Activated B cell treated with CpG ODN at 0.5 μM for 24 hours (primary cell): ENCODE measurements around the gene DNAJC11. TPM values are rescaled to one million over a fixed set of nuclear protein-coding genes. Genes with fewer than 3 reads are reported as not detected.

Source experiments
- ATAC-seq: fragments of 200-7000 bp; cut with Tn5 transposase; one replicate; pipeline ENCODE4 v1.10.0; 2021; ENCODE audit warnings: low read depth, mild to moderate bottlenecking, moderate library complexity
- CTCF ChIA-PET: fragments of 350-600 bp; sonication (Branson Sonifier 250); formaldehyde crosslinking; loops from one replicate; lab custom pipeline; 2021; ENCODE audit warnings: antibody characterized with exemption; lab: Charles Lee
- POLR2A ChIA-PET: fragments of 350-600 bp; sonication (Branson Sonifier 250); formaldehyde crosslinking; loops from one replicate; lab custom pipeline; 2021; ENCODE audit warnings: antibody characterized with exemption; lab: Charles Lee
- DNase-seq: peaks from one replicate; pipeline ENCODE4 v3.0.0; 2022
- H3K27ac Mint-ChIP-seq: one replicate; pipeline ENCODE4 v1.8.0; 2020; ENCODE audit warnings: mixed read lengths
- H3K27me3 Mint-ChIP-seq: one replicate; pipeline ENCODE4 v1.8.0; 2021; ENCODE audit warnings: mixed read lengths
- H3K36me3 Mint-ChIP-seq: one replicate; pipeline ENCODE4 v1.8.0; 2021; ENCODE audit warnings: low read depth, mixed read lengths
- H3K4me1 Mint-ChIP-seq: one replicate; pipeline ENCODE4 v1.8.0; 2021; ENCODE audit warnings: mixed read lengths
- H3K4me3 Mint-ChIP-seq: one replicate; pipeline ENCODE4 v1.8.0; 2020; ENCODE audit warnings: mild to moderate bottlenecking, mixed read lengths
- H3K9me3 Mint-ChIP-seq: one replicate; pipeline ENCODE4 v1.8.0; 2020; ENCODE audit warnings: mixed read lengths
- CTCF ChIP-seq: fragments of 200-600 bp; IDR thresholded peaks from one replicate; pipeline ENCODE4 v1.8.0; 2022; ENCODE audit warnings: antibody characterized with exemption, mild to moderate bottlenecking
- intact Hi-C: fragments of 100-400 bp; cut with micrococcal nuclease; formaldehyde crosslinking; loops from one replicate; pipeline ENCODE4 v1.15.1; 2024
- total RNA-seq: library from RNA; stranded (reverse); gene quantifications from 2 replicates; pipeline ENCODE4 v1.2.3, GENCODE V29; 2022

The DNAJC11 gene
- total RNA-seq, 1 donor from 2014 or later = 65.6 TPM

- CTCF ChIA-PET = no interaction called here
- H3K9me3 Mint-ChIP-seq = no peaks in the 10 kb centered on the region
- TF ChIP-seq CTCF = no peak
- peaks cover 61% of the 10 kb centered on the region for H3K36me3 Mint-ChIP-seq
- intact Hi-C loops = no loop called here
- no peak overlapping the region for H3K27ac Mint-ChIP-seq
- H3K4me1 Mint-ChIP-seq = peaks cover 25% of the 10 kb centered on the region
- no peak overlapping the region for H3K4me3 Mint-ChIP-seq
- DNase-seq = no peak
- H3K27me3 Mint-ChIP-seq = no peaks in the 10 kb centered on the region
- no peak for ATAC-seq
- POLR2A ChIA-PET = no interaction called here
These were observed 106.5 kb downstream of the DNAJC11 start for GRCh38 chr1:6594977-6595740.

GRCh38 chr1:6593810-6594209 lies 107.8 kb downstream of the DNAJC11 start:
- Mint-ChIP-seq H3K27me3 (no peaks in the 10 kb centered on the region), H3K27ac (no peak overlapping the region), H3K4me1 (peaks cover 12% of the 10 kb centered on the region), H3K9me3 (no peaks in the 10 kb centered on the region), H3K36me3 (peaks cover 71% of the 10 kb centered on the region), H3K4me3 (no peak overlapping the region)
- ChIA-PET POLR2A (no interaction called here), CTCF (no interaction called here)
- DNase-seq (no peak), ATAC-seq (no peak)
- TF ChIP-seq CTCF = no peak
- intact Hi-C loops = no loop called here

- no peak overlapping the region for H3K27ac Mint-ChIP-seq
- H3K4me3 Mint-ChIP-seq = no peak overlapping the region
- CTCF ChIA-PET = no interaction called here
These were observed 108.6 kb downstream of the DNAJC11 start for GRCh38 chr1:6592865-6593593.

GRCh38 chr1:6592441-6592840 lies 109.2 kb downstream of the DNAJC11 start:
- H3K36me3 Mint-ChIP-seq = peaks cover 74% of the 10 kb centered on the region
- no peaks in the 10 kb centered on the region for H3K27me3 Mint-ChIP-seq
- no peaks in the 10 kb centered on the region for H3K9me3 Mint-ChIP-seq
- peaks cover 9% of the 10 kb centered on the region for H3K4me1 Mint-ChIP-seq
- intact Hi-C loops = no loop called here
- ChIA-PET POLR2A (no interaction called here), CTCF (no interaction called here)
- no peak overlapping the region for H3K27ac Mint-ChIP-seq
- no peak for TF ChIP-seq CTCF
- DNase-seq = no peak
- ATAC-seq = no peak
- no peak overlapping the region for H3K4me3 Mint-ChIP-seq

More at GRCh38 chr1:6592865-6593593, 108.6 kb downstream of the DNAJC11 start:
- intact Hi-C loops = no loop called here
- no peak for ATAC-seq
- Mint-ChIP-seq H3K36me3 (peaks cover 75% of the 10 kb centered on the region), H3K9me3 (no peaks in the 10 kb centered on the region), H3K4me1 (peaks cover 8% of the 10 kb centered on the region), H3K27me3 (no peaks in the 10 kb centered on the region)
- DNase-seq = no peak
- TF ChIP-seq CTCF = no peak
- POLR2A ChIA-PET = no interaction called here

- peaks cover 70% of the 10 kb centered on the region for H3K36me3 Mint-ChIP-seq
- no peak for TF ChIP-seq CTCF
- no peak overlapping the region for H3K27ac Mint-ChIP-seq
- DNase-seq (no peak), ATAC-seq (no peak)
- intact Hi-C loops = no loop called here
- H3K9me3 Mint-ChIP-seq = no peaks in the 10 kb centered on the region
- POLR2A ChIA-PET = interaction anchor here (1.6 kb wide), 1 partner anchor 11 kb away, joined by 7 read pairs; the partner anchor contains the start of gene ZBTB48
- no peak overlapping the region for H3K4me3 Mint-ChIP-seq
- CTCF ChIA-PET = no interaction called here
- H3K27me3 Mint-ChIP-seq = no peaks in the 10 kb centered on the region
- H3K4me1 Mint-ChIP-seq = peaks cover 14% of the 10 kb centered on the region
These were observed 110.0 kb downstream of the DNAJC11 start for GRCh38 chr1:6591644-6592043.
